Smooth muscle cell of the brain vasculature (primary cell): ENCODE data around the gene SLC39A10.
"Not testable (repeated sequence)": the region's sequence is repeated elsewhere in the genome, so short reads cannot be mapped to it uniquely, and the experiment has no call there.

Experiments
- DNase-seq: peaks from one replicate; pipeline ENCODE4 v3.0.0-alpha.2; 2012; ENCODE audit warnings: low read depth, low spot score

Gene SLC39A10

GRCh38 chr2:195646424-195646823, 10.6 kb upstream of the SLC39A10 start:
- no peak for DNase-seq

GRCh38 chr2:195647302-195647701, 9.7 kb upstream of the SLC39A10 start:
- no peak for DNase-seq

GRCh38 chr2:195648370-195648769, 8.7 kb upstream of the SLC39A10 start:
- DNase-seq: not testable (repeated sequence)

GRCh38 chr2:195648787-195649186, 8.2 kb upstream of the SLC39A10 start:
- no peak for DNase-seq

- no peak for DNase-seq
These were observed 7.3 kb upstream of the SLC39A10 start for GRCh38 chr2:195649629-195650190.

- DNase-seq: no peak
These were observed 6.0 kb upstream of the SLC39A10 start for GRCh38 chr2:195651046-195651445.

- DNase-seq: no peak
These were observed 4.1 kb upstream of the SLC39A10 start for GRCh38 chr2:195652911-195653310.

- no peak for DNase-seq
These were observed 716 bp upstream of the SLC39A10 start for GRCh38 chr2:195656161-195656858.

- DNase-seq: peak; percentile 65
These were observed 861 bp downstream of the SLC39A10 start for GRCh38 chr2:195657634-195658540.

GRCh38 chr2:195658541-195658890, 1.5 kb downstream of the SLC39A10 start:
- peak; percentile 45 for DNase-seq

GRCh38 chr2:195659114-195659513, 2.1 kb downstream of the SLC39A10 start:
- no peak for DNase-seq

GRCh38 chr2:195659982-195660890, 3.2 kb downstream of the SLC39A10 start:
- peak; percentile 58 for DNase-seq

- DNase-seq: no peak
These were observed 5.1 kb downstream of the SLC39A10 start for GRCh38 chr2:195662138-195662537.

GRCh38 chr2:195663007-195663406, 6.0 kb downstream of the SLC39A10 start:
- no peak for DNase-seq

GRCh38 chr2:195664528-195664927, 7.5 kb downstream of the SLC39A10 start:
- DNase-seq: no peak

- DNase-seq: not testable (repeated sequence)
These were observed 8.1 kb downstream of the SLC39A10 start for GRCh38 chr2:195665153-195665552.

- DNase-seq: no peak
These were observed 9.2 kb downstream of the SLC39A10 start for GRCh38 chr2:195666113-195666712.

- DNase-seq: no peak
These were observed 10.9 kb downstream of the SLC39A10 start for GRCh38 chr2:195667974-195668373.

GRCh38 chr2:195670191-195670590, 13.2 kb downstream of the SLC39A10 start:
- no peak for DNase-seq

GRCh38 chr2:195671563-195671962, 14.5 kb downstream of the SLC39A10 start:
- DNase-seq: no peak

- DNase-seq: no peak
These were observed 15.6 kb downstream of the SLC39A10 start for GRCh38 chr2:195672674-195673073.
